GM18499 (cell line): ENCODE results near the gene ADAMTS18.
"Not testable (repeated sequence)": the region's sequence is repeated elsewhere in the genome, so short reads cannot be mapped to it uniquely, and the experiment has no call there.

Source experiments
- ATAC-seq: cut with Tn5 transposase; IDR thresholded peaks from one replicate; pipeline ENCODE4 v1.9.1; 2021; ENCODE audit warnings: moderate number of reproducible peaks; ENCODE audit not compliant: insufficient read depth, unreplicated experiment

Gene ADAMTS18

GRCh38 chr16:77295896-77296295 lies 138.9 kb downstream of the ADAMTS18 start:
- ATAC-seq = no peak

- ATAC-seq = no peak
Observed at GRCh38 chr16:77290451-77291115, 144.3 kb downstream of the ADAMTS18 start.

- ATAC-seq = no peak
Observed at GRCh38 chr16:77289331-77289809, 145.5 kb downstream of the ADAMTS18 start.

- ATAC-seq = no peak
Observed at GRCh38 chr16:77288222-77288621, 146.6 kb downstream of the ADAMTS18 start.

DNA sequence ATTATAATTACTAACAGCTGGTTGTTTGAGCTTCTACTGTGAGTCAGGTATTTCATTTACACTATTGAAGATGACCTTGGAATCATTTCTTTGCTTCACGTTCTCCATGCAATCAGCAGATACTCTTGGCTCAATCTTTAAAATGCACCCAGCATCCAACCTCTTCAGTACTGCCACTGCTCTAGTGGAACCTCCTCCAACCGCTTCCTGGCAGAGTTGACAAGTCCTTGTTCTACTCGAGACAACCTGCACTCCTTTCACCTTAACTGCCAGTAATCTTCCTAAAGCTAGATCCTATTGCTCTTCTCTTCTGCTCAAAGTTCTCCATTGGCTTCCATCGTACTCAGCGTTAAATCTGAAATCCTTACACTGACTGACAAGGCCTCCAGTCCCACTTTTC lies 149.2 kb downstream of the ADAMTS18 start:
- no peak for ATAC-seq

GRCh38 chr16:77282345-77282744 lies 152.5 kb downstream of the ADAMTS18 start:
- no peak for ATAC-seq

DNA sequence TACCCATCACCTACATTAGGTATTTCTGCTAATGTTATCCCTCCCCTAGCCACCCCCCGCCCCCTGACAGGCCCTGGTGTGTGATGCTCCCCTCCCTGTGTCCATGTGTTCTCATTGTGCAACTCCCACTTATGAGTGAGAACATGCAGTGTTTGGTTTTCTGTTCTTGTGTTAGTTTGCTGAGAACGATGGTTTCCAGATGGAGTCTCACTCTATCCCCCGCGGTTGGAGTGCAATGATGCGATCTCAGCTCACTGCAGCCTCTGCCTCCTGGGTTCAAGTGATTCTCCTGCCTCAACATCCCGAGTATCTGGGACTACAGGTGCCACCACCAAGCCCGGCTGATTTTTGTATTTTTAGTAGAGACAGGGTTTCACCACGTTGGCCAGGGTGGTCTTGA lies 155.5 kb downstream of the ADAMTS18 start:
- not testable (repeated sequence) for ATAC-seq

GRCh38 chr16:77277571-77277970 lies 157.3 kb downstream of the ADAMTS18 start:
- no peak for ATAC-seq

DNA sequence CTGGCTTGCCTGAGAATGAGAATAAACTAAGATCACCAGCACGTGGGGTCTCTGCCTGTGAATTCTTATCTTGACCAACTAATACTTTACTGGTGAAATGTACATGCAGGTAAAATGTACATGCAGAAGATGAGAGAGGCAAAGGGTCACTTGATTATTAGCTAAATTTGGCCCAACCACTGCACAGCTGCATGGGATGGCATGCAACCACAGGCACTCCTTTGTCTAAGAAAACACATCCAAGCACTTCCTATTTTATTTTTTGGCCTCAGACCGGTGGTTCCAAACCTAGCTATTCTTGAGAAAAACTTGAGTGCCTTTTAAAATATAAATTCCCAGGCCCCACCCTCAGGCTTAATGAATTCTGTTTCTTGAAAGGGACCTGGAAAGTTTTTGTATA lies 157.7 kb downstream of the ADAMTS18 start:
- no peak for ATAC-seq

DNA sequence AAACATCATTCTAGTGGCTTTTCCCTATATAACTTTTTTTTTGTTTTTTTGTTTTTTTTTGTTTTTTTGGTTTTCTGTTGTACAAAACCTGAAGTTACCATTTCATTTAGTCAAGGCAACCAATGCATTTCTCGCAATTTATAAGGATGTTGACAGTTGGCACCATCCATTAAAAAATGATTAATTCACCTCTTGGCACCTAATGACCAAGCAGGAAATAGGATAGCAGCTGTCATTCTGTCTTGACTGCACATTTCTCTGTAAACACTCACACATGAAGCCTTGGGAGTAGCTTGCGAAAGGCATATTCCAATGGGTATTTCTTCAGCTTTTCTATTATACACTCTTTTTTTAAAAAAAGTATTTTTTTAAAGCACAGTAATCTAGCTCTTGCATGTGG lies 158.2 kb downstream of the ADAMTS18 start:
- no peak for ATAC-seq

DNA sequence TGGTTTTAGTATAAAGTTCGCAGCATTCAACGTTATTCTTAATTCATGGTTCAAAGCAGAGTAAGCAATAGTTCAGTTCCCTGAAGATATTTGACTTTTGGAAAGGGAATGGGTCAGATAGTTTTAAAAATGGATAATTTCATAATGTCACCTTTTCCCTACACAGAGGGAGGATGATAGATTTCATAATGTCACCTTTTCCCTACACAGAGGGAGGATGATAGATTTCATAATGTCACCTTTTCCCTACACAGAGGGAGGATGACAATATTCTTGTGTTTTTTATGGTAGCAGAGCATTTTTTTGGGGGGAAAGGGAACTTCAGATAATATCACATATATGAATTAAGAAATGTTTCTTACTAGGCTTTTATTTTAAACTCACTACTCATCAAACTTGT lies 159.5 kb downstream of the ADAMTS18 start:
- not testable (repeated sequence) for ATAC-seq

DNA sequence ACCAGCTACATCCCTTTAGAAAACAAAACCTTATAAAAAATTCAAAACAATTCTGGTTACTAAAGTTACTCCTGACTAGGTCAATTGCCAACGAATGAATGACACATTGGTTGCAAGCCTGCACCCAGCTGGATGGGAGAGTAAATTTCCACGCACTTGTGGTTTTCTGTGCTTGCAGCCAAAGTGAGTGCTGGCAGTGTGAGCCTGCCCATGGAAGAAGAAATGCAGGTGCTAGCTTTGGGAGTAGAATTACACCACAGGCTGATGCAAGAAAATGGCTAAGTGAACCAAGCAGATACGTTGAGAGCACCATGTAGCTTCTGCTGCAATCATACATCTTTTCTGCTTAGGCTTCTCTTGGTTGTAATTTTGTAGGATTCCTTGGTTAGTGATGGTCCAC lies 161.0 kb downstream of the ADAMTS18 start:
- ATAC-seq = no peak

- ATAC-seq = no peak
Observed at GRCh38 chr16:77271532-77272426, 163.1 kb downstream of the ADAMTS18 start.

GRCh38 chr16:77266185-77266584 lies 168.6 kb downstream of the ADAMTS18 start:
- ATAC-seq = not testable (repeated sequence)

DNA sequence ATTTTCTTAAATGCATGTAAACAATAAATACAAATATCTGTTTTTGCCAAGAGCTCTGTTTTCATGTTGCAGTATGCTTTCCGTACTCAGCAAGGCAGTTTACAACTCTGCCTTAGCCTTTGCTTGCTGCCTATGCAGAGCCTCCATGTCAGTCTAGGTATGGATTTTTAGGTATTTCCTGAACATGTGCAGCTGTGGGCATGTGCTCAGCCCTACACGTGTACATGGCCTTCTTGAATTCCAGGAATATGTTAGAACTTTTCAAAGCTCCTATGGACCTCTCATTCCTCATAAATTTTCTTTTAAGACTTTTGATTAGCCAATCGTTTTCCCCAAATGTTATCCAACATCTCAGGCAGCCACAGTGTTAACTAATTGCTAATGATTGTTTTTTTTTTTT lies 171.9 kb downstream of the ADAMTS18 start:
- no peak for ATAC-seq

DNA sequence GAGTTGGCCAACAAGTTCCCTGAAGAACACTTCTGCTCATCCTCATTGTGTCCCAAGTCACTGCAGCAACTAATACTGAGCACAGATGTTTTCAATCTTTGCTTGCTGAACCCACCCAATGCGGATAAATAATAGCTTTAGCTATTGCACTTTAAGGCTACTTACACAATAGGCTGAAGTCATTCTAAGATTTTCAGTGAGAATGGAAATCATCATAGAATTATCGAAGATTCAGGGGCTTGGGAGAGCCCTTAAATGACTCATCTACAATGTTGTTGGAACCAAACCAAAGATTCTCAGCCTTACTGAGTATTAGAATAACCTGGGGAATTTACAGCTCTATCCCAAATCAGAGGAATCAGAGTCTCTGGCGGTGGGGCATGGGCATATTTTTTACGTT lies 184.4 kb downstream of the ADAMTS18 start:
- no peak for ATAC-seq

DNA sequence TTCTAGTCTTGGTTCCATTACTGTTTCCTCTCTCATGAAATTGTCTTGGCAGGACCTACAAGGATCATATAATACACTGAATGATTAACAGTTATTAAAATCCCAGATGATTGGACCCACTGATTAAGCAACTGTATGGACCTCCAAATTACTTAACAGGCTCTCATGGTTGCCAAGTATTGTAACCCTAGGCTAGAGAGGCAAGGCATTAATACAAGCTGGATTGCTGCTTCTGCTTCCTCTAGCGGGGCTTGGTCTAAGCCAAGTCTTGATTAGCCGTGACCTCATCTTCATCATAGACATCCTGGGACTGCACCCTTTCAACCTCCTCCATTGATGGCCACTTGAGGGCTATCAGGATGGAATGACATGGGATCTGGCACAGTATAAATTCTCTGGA lies 188.7 kb downstream of the ADAMTS18 start:
- ATAC-seq = no peak

DNA sequence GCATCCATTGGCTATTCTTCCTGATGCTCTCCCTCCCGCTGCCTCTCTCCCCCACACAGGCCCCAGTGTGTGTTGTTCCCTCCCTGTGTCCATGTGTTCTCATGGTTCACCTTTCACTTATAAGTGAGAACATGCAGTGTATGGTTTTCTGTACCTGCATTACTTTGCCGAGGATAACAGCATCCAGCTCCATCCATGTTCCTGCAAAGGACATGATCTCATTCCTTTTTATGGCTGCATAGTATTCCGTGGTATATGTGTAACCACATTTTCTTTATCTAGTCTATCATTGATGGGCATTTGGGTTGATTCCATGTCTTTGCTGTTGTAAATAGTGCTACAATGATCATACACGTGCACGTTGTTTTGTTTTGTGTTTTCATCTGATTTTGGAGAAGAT lies 192.4 kb downstream of the ADAMTS18 start:
- ATAC-seq = not testable (repeated sequence)

GRCh38 chr16:77238593-77238992 lies 196.2 kb downstream of the ADAMTS18 start:
- no peak for ATAC-seq

DNA sequence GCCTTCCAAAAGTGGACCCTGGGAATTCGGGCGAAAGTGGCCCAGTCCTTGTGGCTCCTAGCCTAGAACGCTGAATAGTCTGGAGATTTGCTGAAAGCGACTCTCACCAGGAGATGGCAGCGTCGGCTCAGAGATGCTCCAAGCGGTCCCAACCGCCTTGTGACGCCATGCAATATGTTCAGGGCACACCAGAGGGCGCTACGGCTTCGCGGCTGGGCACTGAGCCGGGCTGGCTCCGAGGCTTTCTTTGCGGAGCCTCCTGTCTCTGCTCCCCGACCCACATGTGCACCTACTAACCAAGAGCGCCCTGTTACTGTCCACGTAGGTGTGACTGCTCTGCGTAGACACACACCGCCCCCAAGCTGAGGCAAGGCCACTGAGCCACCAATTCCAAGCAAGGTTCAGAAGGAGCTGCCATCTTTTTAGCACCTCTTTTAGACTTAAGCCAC lies 198.7 kb downstream of the ADAMTS18 start:
- ATAC-seq = peak; percentile 92

DNA sequence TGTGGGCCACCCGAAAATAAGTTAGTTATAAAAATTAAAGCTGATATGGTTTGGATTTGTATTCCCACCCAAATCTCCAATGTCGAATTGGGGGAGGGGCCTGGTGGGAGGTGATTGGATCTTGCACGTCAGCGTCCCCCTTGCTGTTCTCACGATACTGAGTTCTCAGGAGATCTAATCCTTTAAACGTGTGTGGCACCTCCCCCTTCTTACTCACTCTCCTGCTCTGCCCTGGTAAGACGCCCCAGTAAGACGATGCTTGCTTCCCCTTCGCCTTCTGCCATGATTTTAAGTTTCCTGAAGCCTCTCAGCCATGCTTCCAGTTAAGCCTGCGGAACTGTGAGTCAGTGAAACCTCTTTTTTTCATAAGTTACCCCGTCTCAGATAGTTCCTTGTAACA lies 200.2 kb downstream of the ADAMTS18 start:
- ATAC-seq = no peak
